Dedifferentiated amniotic fluid mesenchymal stem cell (primary cell): ENCODE data around the gene FRRS1L.
"Not testable (repeated sequence)": the region's sequence is repeated elsewhere in the genome, so short reads cannot be mapped to it uniquely, and the experiment has no call there.

Source experiments
- DNase-seq: peaks from one replicate; pipeline ENCODE4 v3.0.0-alpha.2; 2016; ENCODE audit errors: extremely low spot score

FRRS1L gene

DNA sequence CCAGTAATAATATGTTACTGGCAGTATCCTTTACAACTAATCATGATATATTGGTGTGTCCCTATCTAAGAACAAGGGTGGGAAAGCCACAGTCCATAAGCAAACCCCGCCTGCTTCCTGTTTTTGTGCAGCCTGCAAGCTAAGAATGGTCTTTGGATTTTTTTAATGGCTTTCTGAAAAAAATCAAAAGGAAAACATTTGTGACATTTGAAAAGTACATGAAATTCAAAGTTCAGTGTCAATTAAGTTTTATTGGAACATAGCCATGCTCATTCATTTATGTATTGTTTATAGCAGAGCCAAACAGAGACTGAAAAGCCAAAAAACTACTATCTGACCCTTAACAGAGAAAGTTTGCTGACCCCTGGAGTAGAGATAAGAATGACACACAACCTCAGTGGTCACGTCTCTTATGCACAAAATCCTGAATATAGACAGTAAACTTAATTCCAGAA is 34.5 kb downstream of the FRRS1L start:
- no peak for DNase-seq

DNA sequence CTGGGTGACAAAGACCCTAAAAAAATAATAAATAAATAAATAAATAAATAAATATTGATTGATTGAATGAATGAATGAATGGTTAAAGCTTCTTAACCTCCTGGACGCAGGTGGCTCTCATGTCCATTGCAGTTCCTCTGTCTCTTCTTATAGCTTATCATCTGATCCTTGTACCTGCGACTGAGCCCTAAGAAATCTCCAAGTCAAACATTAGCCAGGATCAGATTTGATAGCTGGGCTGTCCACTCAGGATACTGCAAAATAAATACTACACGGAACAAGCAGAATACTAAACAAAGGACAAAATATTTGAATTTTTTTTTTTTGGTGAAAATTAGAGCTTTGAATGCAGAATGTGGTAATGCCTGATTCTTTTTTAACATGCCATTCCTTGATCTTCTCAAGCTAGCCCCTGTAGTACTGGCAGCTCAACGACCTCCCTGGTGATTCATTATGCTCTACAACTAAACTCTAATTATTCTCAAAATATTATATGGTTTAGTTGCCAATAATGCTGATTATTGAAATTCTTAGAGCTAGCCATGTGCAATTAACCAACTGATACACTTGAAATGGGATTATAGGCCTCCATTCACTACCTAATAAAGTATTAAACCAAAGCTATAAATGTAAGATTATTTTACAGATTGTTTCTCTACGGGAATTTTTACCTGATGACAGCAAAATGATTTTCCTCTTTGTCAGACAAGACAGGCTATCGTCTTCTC is 37.4 kb downstream of the FRRS1L start:
- no peak for DNase-seq

DNA sequence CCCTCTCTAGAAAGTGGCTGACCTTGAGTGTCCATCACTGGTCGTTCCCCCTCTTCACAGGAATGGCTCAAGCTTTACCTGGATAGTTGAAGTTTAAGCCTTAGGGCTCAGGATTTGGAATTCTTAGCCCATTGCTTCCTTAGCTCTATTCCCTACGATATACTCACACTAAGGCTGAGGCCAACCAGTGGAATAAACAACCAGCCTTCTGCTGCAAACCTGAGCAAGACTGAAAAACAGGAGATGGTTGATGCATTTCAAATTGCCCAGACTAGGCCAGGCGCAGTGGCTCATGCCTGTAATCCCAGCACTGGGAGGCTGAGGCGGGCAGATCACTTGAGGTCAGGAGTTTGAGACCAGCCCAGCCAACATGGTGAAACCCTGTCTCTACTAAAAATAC is 40.4 kb downstream of the FRRS1L start:
- DNase-seq: not testable (repeated sequence)

DNA sequence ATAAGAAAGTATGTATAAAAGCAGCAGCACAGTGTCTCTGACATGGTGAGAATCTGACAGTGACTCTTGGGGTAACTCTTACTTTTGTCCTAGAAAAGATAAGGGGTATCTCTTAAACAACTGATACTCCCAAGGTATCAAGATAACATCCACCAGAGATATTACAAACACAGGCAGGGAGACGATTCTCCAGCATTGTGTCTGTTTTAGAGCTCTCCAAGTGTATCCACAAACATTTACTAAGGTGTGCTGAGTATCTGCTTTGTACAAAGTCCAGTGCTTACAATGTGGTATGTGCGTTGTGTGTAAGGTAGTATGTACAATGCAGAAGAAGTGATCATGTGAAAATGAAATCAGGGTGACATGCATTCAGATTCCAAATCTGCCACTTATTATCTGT is 42.9 kb downstream of the FRRS1L start:
- DNase-seq: no peak

DNA sequence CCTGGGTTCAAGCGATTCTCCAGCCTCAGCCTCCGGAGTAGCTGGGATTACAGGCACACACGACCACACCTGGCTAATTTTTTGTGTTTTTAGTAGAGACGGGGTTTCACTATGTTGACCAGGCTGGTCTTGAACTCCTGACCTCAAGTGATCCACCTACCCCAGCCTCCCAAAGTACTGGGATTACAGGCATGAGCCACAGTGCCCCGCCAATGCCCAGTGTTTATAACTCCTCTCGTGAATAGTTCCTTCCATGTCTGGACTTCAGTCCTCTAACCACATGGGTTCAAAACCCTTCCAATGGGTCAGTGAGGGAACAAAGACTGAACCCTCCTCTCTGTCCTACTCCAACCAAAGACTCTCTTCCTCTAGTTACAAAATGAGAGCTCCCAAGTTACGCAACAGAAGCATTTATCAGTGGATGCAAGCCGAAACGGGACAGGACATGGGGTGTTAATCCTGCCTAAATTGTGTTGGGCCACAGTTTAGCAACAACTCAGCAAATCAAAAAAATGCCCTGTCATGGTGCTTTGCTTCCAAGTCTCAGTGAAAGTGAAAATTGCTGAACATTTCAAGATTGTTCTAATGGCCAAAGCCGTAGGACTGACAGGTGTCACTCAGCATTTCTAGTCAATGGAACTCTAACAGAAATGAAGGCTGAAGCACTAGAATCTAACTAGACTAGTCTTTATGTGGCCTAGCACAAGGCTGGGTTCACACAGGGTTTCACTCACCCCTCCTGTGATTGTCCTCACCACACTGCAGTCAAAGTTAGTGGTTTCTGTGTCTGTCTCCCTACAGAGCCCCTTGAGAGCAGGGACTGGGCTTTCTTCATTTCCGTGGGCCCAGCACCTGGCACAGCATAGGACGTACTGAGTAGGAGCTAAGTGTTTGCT is 44.1 kb downstream of the FRRS1L start:
- DNase-seq: no peak

DNA sequence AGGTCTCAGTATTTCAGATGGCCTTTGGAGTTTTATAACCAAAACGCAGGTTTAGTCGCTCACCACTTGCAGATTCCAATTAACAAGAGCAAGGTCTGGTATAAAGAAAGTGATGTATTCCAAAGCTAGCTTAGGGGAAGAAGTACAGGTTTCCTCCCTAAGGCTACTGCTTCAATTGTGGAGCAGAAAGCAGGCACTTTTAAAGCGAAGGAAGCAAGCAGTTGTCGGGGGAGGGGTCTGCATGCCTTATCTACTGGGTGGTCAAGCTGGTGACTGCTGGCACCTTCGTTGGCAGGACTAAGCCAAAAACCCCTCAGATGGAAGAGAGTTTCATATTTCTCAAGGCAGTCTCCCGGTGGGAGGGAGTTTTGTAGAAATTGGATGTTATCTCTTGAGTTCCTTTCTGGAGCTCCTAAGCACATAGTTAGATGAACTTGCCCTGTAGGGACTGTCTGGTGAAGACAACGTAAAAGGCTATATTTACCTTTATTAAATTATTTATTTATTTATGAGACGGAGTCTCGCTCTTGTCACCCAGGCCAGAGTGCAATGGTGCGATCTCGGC is 45.7 kb downstream of the FRRS1L start:
- DNase-seq: no peak

DNA sequence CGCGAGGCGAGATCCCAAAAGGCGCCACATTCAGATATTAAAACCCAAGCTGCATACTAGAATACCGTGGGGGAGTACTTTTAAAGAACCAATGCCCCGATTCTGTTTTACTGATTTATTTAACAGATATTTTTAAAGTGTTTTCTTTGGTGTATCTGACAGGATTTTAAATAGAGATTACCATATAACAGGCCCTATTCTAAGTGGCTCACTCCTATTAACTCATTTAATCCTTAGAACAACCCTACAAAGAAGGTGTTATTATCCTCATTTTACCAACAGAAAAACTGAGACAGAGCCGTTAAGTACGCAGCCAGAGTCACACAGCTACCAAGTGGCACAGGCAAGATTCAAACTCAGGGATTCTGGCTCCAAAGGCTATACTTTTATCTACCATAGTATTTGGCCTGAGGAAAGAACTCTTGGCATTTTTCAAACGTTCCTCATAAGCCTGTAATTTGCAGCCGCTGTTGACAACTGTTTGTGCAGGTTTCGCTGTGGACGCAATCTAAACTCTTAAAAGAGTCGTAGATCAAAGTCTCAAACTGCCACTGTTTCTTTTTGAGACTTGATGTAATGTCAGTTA is 46.8 kb downstream of the FRRS1L start:
- DNase-seq: no peak

DNA sequence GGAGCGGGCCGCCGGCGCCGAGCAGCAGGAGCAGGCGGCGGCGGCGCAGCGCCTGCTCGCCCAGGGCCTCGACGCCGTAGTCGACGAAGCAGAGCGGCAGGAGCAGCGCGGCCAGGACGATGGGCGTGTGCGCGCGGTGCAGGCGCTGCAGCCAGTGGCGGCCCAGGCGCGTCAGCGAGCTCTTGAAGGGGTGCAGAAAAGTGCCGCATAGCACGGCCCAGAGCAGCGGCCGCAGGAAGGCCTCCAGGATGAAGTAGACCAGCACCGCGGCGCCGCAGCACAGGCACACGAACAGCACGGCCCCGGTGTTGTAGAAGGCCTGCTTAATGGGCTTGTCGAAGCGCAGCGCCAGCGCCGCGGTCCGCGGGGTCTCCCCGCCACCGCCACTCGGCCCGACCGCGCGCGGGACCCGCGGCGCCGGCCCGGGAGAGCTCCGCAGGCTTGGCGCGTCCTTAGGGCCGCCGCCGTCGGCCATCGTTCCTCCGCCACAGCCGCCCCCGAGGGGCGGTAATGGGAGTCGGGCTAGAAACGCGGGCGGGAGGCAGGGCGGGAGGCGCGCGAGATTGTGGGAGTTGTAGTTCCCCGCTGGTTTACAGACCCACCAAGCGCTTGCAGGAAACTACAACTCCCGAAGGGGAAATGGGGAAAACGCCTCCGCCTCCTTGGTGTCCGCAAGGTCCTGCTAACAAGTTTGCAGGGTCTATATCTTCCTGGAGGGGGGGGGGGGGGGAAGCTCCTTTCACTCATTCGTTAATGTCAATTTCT is 47.4 kb downstream of the FRRS1L start, which contains the start of gene TMEM245:
Gene TMEM245, minus strand, starts transcription at position 509 of the 765 bp plus-strand sequence. Its CDS starts 34 bp downstream, at position 475.
- peak; percentile 100 for DNase-seq

DNA sequence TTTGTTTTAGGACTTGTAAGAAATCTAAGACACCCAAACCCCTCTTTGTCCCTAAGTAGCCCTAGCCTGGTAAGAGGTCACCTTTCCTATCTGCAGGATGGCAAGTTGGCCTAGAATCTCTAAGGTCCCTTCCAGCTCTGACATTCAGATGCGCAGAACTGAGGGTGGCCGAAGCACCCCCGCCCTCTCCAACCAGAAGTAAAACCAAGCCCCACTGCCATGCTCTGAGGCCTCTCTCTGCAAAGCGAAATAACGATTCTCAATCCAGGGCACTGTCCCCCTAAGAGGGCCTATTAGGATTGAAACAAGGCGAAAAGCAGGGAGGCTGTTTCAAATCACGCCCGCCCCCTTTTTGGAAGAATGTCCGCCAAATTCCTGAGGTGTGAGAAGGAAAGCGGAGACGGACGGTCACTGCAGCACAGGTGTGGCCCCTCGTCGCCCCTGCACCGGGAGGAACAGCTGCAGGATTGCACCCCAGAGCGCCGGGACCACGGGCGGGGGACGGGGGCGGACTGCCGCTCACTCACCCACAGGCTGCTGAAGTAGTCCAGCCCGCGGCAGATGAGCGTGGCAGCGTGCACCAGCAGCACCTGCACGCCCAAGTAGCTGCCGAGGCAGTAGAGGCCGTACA is 48.1 kb downstream of the FRRS1L start:
- DNase-seq: no peak

DNA sequence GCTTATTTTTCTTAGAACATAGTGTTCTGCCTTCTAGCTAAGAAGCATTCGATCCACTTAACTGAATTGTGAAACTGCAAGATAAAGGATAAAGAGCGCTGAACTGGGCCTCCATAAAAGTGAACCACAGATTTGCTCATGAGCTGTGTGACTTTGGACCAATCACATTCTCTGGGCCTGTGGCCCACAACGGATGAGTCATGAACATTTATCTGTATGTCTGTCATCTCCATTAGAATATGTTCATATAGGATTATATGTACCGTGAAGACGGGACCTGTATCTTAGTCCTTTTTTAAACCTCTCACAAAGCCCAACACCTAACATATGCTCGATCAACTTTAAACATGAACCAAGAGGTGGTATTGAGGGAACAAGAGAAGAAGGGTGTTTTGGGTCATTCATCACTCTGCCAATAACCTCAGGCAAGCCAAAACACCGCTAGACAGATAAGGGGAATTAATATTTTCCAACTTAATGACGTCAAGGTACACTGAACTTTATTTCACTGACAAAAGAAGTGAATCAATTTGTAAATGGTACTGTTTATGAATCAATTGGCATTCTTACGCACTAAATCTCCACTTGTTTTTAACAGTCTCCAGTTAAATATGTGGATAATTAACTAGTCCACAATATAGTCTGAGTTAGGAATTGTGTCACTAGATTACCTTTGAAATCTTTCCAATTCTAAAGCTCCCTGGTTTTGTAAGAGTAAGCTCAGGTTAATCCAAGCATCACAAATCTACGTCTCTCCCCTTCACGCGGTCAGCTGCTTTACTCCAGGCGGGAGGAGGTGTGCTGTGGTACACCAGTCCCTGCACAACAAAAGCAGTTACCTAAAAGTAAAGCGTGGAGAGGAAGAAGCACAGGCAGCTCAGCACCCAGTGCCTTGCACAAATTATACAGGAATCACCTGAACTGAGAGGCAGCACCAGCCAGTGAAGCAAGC is 48.9 kb downstream of the FRRS1L start:
- no peak for DNase-seq

DNA sequence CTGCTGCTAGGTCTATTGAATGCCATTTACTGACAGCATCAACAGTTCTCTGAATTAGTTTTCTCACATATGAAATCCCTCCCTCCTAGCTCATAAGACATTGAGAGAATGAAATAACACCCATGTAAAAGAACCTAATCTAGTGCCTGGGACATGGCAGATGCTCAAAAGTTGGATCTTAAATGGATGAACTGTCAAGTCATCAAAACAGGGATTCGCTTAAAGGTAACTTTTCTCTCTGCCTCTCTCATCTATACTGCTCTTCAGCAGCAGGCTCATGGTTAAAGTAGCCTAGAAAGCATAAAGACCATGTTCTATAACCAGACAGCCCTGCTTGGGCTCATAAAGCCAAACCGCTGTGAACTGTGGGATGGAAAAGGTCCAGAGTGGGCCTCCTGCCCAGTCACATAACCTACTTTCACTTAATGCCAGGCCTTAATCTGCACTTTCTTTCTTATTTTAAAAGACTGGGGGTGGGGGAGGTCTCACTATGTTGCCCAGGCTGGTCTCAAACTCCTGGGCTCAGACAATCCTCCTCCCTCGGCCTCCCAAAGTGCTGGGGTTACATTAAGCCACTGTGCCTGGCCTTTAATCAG is 51.0 kb downstream of the FRRS1L start:
- DNase-seq: no peak

DNA sequence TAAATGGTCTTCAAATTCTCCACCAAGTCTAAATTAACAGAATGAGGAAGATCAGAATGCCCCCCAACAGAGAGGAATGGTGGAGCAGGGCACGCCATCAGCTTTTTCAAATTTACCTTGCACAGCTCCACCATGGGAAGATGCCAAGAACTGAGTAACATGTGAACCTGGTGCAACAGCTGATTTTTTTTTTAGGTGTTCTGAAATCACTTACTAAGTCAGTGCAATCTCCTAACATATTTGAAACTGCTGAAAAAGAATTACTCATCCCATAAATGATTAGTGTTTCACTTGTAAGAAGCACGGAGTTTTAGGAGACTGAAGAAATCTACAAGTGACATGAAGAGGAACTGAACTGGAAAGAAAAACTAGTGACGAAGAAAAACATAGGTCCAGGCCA is 52.4 kb downstream of the FRRS1L start:
- no peak for DNase-seq

DNA sequence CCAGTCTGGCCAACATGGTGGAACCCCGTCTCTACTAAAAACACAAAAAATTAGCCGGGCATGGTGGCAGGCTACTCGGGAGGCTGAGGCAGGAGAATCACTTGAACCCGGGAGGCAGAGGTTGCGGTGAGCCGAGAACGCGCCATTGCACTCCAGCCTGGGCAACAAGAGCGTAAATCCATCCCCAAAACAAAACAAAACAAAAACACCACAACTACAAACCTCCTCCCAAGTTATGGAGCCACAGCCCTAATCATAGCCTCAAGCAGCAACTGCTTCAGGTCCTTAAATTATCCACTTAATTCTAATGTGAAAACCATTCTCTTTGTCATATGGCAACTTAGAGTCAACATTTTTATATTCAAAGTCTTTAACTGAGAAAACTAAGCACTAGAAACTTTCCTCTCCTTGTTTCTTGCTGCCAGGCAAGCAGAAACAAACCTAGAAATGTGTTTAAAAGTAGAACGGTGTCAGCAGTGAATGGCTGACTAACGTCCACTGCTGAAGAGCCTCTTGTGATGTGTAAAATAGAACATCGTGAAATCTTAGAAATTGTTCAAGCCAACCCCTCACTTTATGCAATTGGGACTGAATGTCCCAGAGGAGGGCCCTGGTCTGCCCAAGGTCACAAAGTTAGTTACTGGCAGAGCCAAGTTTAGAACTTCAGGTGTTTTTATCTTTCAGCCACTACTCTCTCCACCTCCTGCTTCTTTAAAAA is 53.0 kb downstream of the FRRS1L start:
- no peak for DNase-seq

DNA sequence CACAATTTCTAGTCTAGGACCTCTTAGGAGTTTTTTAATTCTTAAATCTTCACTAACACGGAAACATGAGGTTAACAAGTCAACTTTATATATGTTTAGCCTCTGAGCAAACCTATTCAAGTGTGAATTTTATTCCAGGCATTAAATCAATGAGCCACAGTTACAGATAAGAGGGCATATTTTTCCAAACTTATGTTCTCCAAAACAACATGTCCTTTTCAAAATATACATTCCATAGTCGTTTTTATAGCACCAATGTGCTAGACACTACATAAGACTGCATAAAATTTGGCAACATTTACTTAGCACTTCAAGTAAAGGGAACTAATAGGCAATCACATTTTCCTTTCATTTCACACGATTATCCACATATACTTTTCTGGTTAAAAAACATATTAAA is 53.8 kb downstream of the FRRS1L start:
- DNase-seq: no peak

DNA sequence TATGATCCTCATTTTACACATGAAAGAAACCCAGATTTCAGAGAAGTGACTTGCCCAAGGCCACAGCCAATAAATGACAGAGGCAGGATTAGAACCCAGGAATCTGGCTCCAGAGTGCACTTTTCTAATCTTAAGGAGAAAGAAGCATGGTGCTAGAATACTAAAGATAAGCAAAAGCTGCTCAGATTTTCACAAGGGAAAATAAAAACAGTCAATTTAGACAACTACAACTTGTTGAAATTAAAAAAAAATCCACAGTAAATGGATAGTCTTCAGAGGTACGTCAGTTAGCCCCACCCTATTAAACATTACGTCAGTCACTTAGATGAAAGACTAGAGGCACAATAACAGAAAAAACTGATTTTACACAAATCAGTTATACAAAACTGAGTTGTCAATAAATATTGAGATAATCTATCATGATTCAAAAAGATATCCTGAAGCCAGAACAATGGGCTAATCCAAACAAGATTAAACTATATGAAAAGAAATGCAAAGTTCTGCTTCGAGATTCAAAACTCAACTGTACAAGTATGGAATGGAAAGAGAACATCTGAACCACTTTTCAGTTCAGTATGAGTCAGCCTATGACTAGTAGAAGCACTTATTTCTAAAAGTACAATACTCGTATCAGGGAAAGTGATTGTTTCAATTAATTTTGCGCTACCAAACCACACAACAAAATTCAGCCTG is 56.6 kb downstream of the FRRS1L start:
- no peak for DNase-seq

DNA sequence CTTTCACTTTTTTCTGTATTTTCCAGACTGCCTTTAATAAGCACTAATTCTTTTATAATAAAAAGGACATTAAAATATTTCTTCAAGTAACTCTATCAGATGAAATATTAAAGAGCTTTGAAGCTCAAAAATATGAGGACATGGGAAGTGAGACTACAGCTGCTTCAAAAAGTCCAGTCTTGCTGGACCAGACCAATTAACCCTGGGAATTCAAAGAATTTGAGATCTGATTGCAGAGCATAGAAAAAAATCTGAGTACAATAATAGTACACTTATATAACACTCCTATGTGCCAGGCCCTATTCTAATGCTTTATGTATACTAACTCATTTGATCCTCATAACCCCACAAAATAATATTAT is 57.1 kb downstream of the FRRS1L start:
- DNase-seq: no peak

DNA sequence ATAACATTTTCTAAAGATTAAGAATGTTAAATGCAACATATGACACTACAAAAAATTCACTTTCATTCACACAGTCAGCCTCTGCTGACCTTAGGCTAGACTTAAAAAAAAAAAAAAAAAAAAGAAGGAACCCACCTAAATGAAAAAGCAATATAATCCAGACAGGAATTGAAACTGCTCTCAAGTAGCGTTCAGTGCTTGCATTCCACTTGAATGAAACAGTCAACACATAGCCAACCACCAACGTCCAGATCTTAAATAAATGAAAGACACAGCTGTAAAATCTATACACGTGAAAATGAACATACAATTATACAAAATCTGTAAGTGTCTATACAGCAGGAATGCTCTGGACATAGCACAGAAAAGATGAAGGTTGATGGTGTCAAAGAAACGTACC is 58.7 kb downstream of the FRRS1L start:
- no peak for DNase-seq
